SK-N-MC (cell line): ENCODE data around the gene METRN.
"Not testable (repeated sequence)": the region's sequence is repeated elsewhere in the genome, so short reads cannot be mapped to it uniquely, and the experiment has no call there.

Experiments
- EZH2 ChIP-seq: fragments of 200-600 bp; sonication (generic); IDR thresholded peaks from one replicate; pipeline ENCODE4 v1.6.1; 2017; ENCODE audit warnings: antibody characterized with exemption
- POLR2AphosphoS5 ChIP-seq: IDR thresholded peaks from 2 replicates; pipeline ENCODE4 v1.6.1; 2012; ENCODE audit warnings: mild to moderate bottlenecking, low read depth, low read length, borderline replicate concordance

DNA sequence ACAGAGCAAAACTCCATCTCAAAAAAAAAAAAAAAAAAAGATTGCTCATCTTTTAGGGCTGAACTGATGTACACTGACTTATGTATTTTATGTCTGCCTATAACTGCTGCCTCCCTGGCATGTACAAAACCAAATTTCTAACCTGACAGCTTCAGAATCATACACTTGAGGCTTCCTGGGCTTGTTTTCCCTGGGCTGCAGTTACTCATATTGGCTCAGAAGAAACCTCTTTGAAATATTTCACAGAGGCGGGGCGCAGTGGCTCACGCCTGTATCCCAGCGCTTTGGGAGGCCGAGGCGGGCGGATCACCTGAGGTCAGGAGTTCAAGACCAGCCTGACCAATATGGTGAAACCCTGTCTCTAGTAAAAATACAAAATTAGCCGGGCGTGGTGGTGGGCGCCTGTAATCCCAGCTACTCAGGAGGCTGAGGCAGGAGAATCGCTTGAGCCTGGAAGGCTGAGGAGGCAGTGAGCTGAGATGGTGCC lies 39.2 kb downstream of the METRN start:
- TF ChIP-seq EZH2, POLR2AphosphoS5: not testable (repeated sequence)
